ENCODE results near the gene PTPN4. TPM values are rescaled to one million over a fixed set of nuclear protein-coding genes. Genes with fewer than 3 reads are reported as not detected.

PTPN4 gene
- total and polyA plus RNA-seq, 2 donors from 2014 or later = 7.4 to 46.4 TPM

GRCh38 chr2:119753041-119753929 is 6.4 kb upstream of the PTPN4 start:
- FAIRE-seq = peak; percentile 82
- H3K4me1 ChIP-seq (ENCODE audit: control insufficient read depth in 2 of 3, insufficient read depth in 2 of 3, low read depth in 1 of 3, low read length in 3 of 3) = peaks cover 0 to 8% (median 7%) of the 10 kb centered on the region in 3 donors
- H3K27ac ChIP-seq (ENCODE audit: low read depth in 2 of 2, low read length in 2 of 2) = no peak overlapping the region
- H3K36me3 ChIP-seq (ENCODE audit: control insufficient read depth in 2 of 3, insufficient read depth in 3 of 3, low read length in 3 of 3) = no peaks in the 10 kb centered on the region
- intact Hi-C loops (cut with DNase I) = no loop called here
- no peak overlapping the region for H3K4me3 ChIP-seq (ENCODE audit: low read length in 3 of 3)
- no peak overlapping the region for H3K9ac ChIP-seq (ENCODE audit: low read length in 3 of 3)
- peak in 2 of 5 donors; percentile 66 to 69 for DNase-seq
- TF ChIP-seq CTCF (IDR thresholded peaks at IDR 0.05; ENCODE audit: borderline replicate concordance, extremely low read depth, insufficient read depth) = peak; percentile 50
- no peaks in the 10 kb centered on the region for H3K27me3 ChIP-seq (ENCODE audit: control insufficient read depth, insufficient read depth, low read length)
- no peaks in the 10 kb centered on the region for H3K9me3 ChIP-seq (ENCODE audit: control insufficient read depth in 2 of 3, insufficient read depth in 1 of 3, low read length in 3 of 3)

DNA sequence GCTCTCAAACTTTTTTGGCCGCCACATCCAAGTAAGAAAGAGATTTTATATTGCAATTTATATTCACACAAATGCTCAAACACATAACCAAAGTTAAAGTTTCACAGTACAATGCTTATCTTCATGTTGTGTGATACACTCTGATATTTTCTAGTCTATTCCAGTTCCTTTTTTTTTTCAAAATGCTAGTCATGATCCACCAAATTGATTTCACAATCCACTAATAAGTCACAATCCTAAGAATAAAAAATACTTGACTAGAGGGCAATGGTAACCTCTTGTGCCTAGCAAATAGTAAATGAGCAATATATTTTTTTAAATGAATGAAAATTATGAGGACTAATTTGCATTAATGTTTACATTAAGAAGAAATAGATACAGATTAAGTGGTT is 5.8 kb upstream of the PTPN4 start:
- no peak overlapping the region for H3K9ac ChIP-seq (ENCODE audit: low read length in 3 of 3)
- peaks cover 0 to 8% (median 7%) of the 10 kb centered on the region in 3 donors for H3K4me1 ChIP-seq (ENCODE audit: control insufficient read depth in 2 of 3, insufficient read depth in 2 of 3, low read depth in 1 of 3, low read length in 3 of 3)
- FAIRE-seq = no peak
- H3K27me3 ChIP-seq (ENCODE audit: control insufficient read depth, insufficient read depth, low read length) = no peaks in the 10 kb centered on the region
- no peaks in the 10 kb centered on the region for H3K9me3 ChIP-seq (ENCODE audit: control insufficient read depth in 2 of 3, insufficient read depth in 1 of 3, low read length in 3 of 3)
- H3K36me3 ChIP-seq (ENCODE audit: control insufficient read depth in 2 of 3, insufficient read depth in 3 of 3, low read length in 3 of 3) = no peaks in the 10 kb centered on the region
- H3K27ac ChIP-seq (ENCODE audit: low read depth in 2 of 2, low read length in 2 of 2) = no peak overlapping the region
- no peak for DNase-seq
- intact Hi-C loops (cut with DNase I) = no loop called here
- no peak overlapping the region for H3K4me3 ChIP-seq (ENCODE audit: low read length in 3 of 3)
- no peak for TF ChIP-seq CTCF (IDR thresholded peaks at IDR 0.05; ENCODE audit: borderline replicate concordance, extremely low read depth, insufficient read depth)

- no peak overlapping the region for H3K27ac ChIP-seq (ENCODE audit: low read depth in 2 of 2, low read length in 2 of 2)
- no peak overlapping the region for H3K9ac ChIP-seq (ENCODE audit: low read length in 3 of 3)
- intact Hi-C loops (cut with DNase I) = no loop called here
- H3K4me1 ChIP-seq (ENCODE audit: control insufficient read depth in 2 of 3, insufficient read depth in 2 of 3, low read depth in 1 of 3, low read length in 3 of 3) = peaks cover 0 to 8% (median 7%) of the 10 kb centered on the region in 3 donors
- H3K27me3 ChIP-seq (ENCODE audit: control insufficient read depth, insufficient read depth, low read length) = no peaks in the 10 kb centered on the region
- H3K9me3 ChIP-seq (ENCODE audit: control insufficient read depth in 2 of 3, insufficient read depth in 1 of 3, low read length in 3 of 3) = no peaks in the 10 kb centered on the region
- no peaks in the 10 kb centered on the region for H3K36me3 ChIP-seq (ENCODE audit: control insufficient read depth in 2 of 3, insufficient read depth in 3 of 3, low read length in 3 of 3)
- H3K4me3 ChIP-seq (ENCODE audit: low read length in 3 of 3) = no peak overlapping the region
- DNase-seq (no peak), FAIRE-seq (no peak)
- TF ChIP-seq CTCF (IDR thresholded peaks at IDR 0.05; ENCODE audit: borderline replicate concordance, extremely low read depth, insufficient read depth) = no peak
Measured at GRCh38 chr2:119755906-119756305, 3.8 kb upstream of the PTPN4 start.

All from kidney (tissue), 14 donors.